A673 (cell line): ENCODE measurements around the gene SOX30.

Experiments
- EZH2 ChIP-seq: fragments of 200-600 bp; sonication (generic); IDR thresholded peaks from 2 replicates; pipeline ENCODE4 v1.6.1; 2017; ENCODE audit warnings: borderline replicate concordance, low read depth, mild to moderate bottlenecking, mixed read lengths, antibody characterized with exemption, low read length; ENCODE audit not compliant: poor library complexity, severe bottlenecking
- TF ChIP-seq, protein P1 (sequence below): fragments of 300-800, 200-600 bp; sonication (generic); conservative IDR thresholded peaks from 2 replicates; pipeline ENCODE4 v1.5.1; 2017; ENCODE audit warnings: low read depth, mild to moderate bottlenecking, antibody characterized with exemption, low read length, moderate library complexity, mixed read lengths

DNA sequence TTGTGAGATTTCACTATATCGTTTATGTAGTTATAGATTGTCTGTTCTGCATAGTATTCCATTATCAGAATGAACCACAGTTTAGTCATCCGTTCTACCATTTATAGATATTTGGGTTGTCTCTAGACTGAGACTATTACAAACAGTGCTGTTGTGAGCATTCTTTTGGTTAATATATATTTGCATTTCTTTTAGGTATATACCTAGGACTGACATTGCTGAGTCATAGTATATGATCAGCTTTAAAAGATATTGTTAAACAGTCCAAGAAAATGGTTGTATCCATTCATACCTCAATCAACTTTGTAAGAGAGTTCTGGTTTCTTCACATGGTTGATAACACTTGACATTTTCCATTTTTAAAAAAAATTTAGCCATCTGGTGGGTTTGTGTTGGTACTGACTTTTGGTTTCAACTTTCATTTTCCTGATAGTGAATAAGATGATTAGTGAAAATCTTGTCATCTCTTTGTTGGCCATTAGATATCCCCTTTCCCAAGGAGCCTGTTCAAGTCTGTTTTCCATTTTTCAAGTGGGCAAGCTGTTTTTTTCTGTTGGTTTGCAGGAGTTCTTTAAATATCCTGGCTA, 53.8 kb downstream of the SOX30 start:
- TF ChIP-seq, protein P1, sequence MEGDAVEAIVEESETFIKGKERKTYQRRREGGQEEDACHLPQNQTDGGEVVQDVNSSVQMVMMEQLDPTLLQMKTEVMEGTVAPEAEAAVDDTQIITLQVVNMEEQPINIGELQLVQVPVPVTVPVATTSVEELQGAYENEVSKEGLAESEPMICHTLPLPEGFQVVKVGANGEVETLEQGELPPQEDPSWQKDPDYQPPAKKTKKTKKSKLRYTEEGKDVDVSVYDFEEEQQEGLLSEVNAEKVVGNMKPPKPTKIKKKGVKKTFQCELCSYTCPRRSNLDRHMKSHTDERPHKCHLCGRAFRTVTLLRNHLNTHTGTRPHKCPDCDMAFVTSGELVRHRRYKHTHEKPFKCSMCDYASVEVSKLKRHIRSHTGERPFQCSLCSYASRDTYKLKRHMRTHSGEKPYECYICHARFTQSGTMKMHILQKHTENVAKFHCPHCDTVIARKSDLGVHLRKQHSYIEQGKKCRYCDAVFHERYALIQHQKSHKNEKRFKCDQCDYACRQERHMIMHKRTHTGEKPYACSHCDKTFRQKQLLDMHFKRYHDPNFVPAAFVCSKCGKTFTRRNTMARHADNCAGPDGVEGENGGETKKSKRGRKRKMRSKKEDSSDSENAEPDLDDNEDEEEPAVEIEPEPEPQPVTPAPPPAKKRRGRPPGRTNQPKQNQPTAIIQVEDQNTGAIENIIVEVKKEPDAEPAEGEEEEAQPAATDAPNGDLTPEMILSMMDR, result no peak
- TF ChIP-seq EZH2, result no peak
